Adrenal gland (tissue), 12 donors: ENCODE results near the gene KCNK5. TPM values are rescaled to one million over a fixed set of nuclear protein-coding genes. Genes with fewer than 3 reads are reported as not detected.

Experiments used
- DNase-seq, 7 donors: peaks; one replicate each; pipeline ENCODE4 v3.0.0-alpha.2; 2019 to 2020
- H3K27ac ChIP-seq, 5 donors: fragments of 200-600 bp; sonication (generic) in 4 of 5; 1 replicate in 3 of 5; 2 replicates in 2 of 5; pipeline versions ENCODE4 v1.5.1 to v1.8.0; 2016 to 2020; ENCODE audit warnings: mild to moderate bottlenecking in 1 of 5
- H3K27me3 ChIP-seq: fragments of 200-600 bp; 2 replicates; pipeline ENCODE4 v1.8.0; 2021
- H3K36me3 ChIP-seq, 2 donors: fragments of 200-600 bp; replicated peaks in 1 of 2; 1 replicate in 1 of 2; 2 replicates in 1 of 2; pipeline versions ENCODE4 v1.5.1 to v1.8.0; 2018 to 2022
- H3K4me1 ChIP-seq, 2 donors: fragments of 200-600 bp; replicated peaks in 1 of 2; 1 replicate in 1 of 2; 2 replicates in 1 of 2; pipeline versions ENCODE4 v1.5.1 to v1.8.0; 2018 to 2021
- H3K4me3 ChIP-seq, 4 donors: fragments of 200-600 bp; sonication (generic) in 3 of 4; one replicate each; pipeline ENCODE4 v1.5.1; 2016 to 2018
- H3K9me3 ChIP-seq, 3 donors: fragments of 200-600 bp; sonication (generic) in 1 of 3; replicated peaks in 1 of 3; 1 replicate in 2 of 3; 2 replicates in 1 of 3; pipeline versions ENCODE4 v1.5.1 to v1.8.0; 2016 to 2021
- CTCF ChIP-seq, 6 experiments: fragments of 450-650 bp in 4 of 6; fragments of 200-600 bp in 2 of 6; sonication (generic) in 1 of 6; IDR thresholded peaks; 1 replicate in 5 of 6; 2 replicates in 1 of 6; pipeline versions ENCODE4 v1.5.1 to v1.8.0; 2016 to 2021; ENCODE audit warnings: antibody characterized with exemption in 6 of 6, mild to moderate bottlenecking in 2 of 6, moderate library complexity in 1 of 6
- POLR2A ChIP-seq, 2 donors: fragments of 450-650 bp; IDR thresholded peaks; one replicate each; pipeline ENCODE4 v1.6.1; 2017; ENCODE audit warnings: antibody characterized with exemption in 2 of 2, mild to moderate bottlenecking in 2 of 2, moderate library complexity in 1 of 2
- WGBS, 4 donors: extraction: QIAGEN DNeasy Blood & Tissue Kit in 2 of 4; methylation state at CpG; one replicate each; pipeline versions ENCODE4 v1.1.5 to v1.1.7; 2013 to 2017; 5-methylcytosine and 5-hydroxymethylcytosine counted together
- intact Hi-C, 2 donors: fragments of 100-400 bp; cut with DNase I; formaldehyde crosslinking; loops; one replicate each; pipeline versions ENCODE4 v1.14.1 to v1.15.0; 2022 to 2023
- polyA plus RNA-seq, 3 donors: library from polyadenylated mRNA; stranded (reverse); fragments of 200-250 nt in 2 of 3; fragments of 350-450 nt in 1 of 3; fragmentation: Illumina TruSeq in 1 of 3; extraction: RNeasy Lipid Tissue Mini Kit (QIAGEN cat#74804) in 1 of 3; gene quantifications; one replicate each; pipeline ENCODE4 v1.2.3, GENCODE V29; 2013 to 2014
- total RNA-seq, 9 donors: library from RNA; depleted of rRNA in 4 of 9; stranded (reverse); fragments of >200 nt in 4 of 9; fragments of 120-200 nt in 1 of 9; fragmentation: NEBNext Ultra II Directional in 1 of 9; extraction: Animal tissue kit (Norgen Biotek cat#: 25700) in 1 of 9; gene quantifications; one replicate each; pipeline versions ENCODE4 v1.1.0 to v1.2.4, GENCODE V29; 2013 to 2023
- donor health status: healthy with polysubstance abuse.
- donor health status: Bipolar disorder and iron deficiency.
- donor health status: DM: yes; HTN: yes; CAD: no.
- donor health status: DM: no; HTN: no; CAD: no.
- donor health status: DM: no; HTN: no; CAD: no.
- donor health status: DM: yes; HTN: yes; CAD: no.

KCNK5 gene
- total and polyA plus RNA-seq, 12 donors = 0.26 to 57.1 (median 1.0) TPM

DNA sequence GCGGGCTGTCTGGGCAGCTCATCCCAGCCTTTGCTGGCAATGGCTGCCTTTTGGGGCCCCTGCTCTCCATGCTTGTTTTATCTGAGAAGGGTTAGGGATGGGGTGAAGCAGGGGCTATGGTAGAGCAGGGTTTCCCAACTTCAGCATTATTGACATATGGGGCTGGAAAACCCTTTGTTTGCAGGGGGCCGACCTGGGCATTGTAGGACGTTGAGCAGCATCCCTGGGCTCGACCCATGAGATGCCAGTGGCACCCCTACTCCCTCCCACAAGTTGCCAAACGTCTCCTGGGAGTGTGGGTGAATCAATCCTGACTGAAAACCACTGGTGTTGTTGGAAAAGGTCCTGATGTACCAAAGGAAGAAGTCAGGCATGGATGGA, 56.9 kb downstream of the KCNK5 start:
- intact Hi-C loops = no loop called here
- no peak overlapping the region for H3K27ac ChIP-seq
- TF ChIP-seq POLR2A (IDR thresholded peaks at IDR 0.05) (no peak), CTCF (IDR thresholded peaks at IDR 0.05) (no peak)
- H3K27me3 ChIP-seq = no peaks in the 10 kb centered on the region
- no peaks in the 10 kb centered on the region for H3K36me3 ChIP-seq
- no peaks in the 10 kb centered on the region for H3K4me1 ChIP-seq
- H3K9me3 ChIP-seq = no peaks in the 10 kb centered on the region
- DNase-seq = no peak
- H3K4me3 ChIP-seq = no peak overlapping the region
- WGBS, 4 donors = 62 to 100% (median 69%) methylated on average over 1 to 5 of the region's 5 CpGs

GRCh38 chr6:39171489-39172376, 57.5 kb downstream of the KCNK5 start:
- no peaks in the 10 kb centered on the region for H3K9me3 ChIP-seq
- 74 to 90% (median 81%) methylated on average over 4 of the region's 4 CpGs for WGBS, 4 donors
- no peaks in the 10 kb centered on the region for H3K36me3 ChIP-seq
- intact Hi-C loops = no loop called here
- no peak for DNase-seq
- no peaks in the 10 kb centered on the region for H3K4me1 ChIP-seq
- H3K27ac ChIP-seq = no peak overlapping the region
- no peaks in the 10 kb centered on the region for H3K27me3 ChIP-seq
- no peak overlapping the region for H3K4me3 ChIP-seq
- TF ChIP-seq POLR2A (IDR thresholded peaks at IDR 0.05) (no peak), CTCF (IDR thresholded peaks at IDR 0.05) (no peak)

- no peak for DNase-seq
- H3K27ac ChIP-seq = no peak overlapping the region
- no peaks in the 10 kb centered on the region for H3K27me3 ChIP-seq
- TF ChIP-seq CTCF (IDR thresholded peaks at IDR 0.05) (no peak), POLR2A (IDR thresholded peaks at IDR 0.05) (no peak)
- H3K36me3 ChIP-seq = no peaks in the 10 kb centered on the region
- H3K4me3 ChIP-seq = no peak overlapping the region
- H3K4me1 ChIP-seq = no peaks in the 10 kb centered on the region
- WGBS, 4 donors = 92 to 96% (median 94%) methylated on average over 3 of the region's 3 CpGs
- no peaks in the 10 kb centered on the region for H3K9me3 ChIP-seq
- intact Hi-C loops = no loop called here
These were observed 58.4 kb downstream of the KCNK5 start for GRCh38 chr6:39170860-39171259.

- Histone ChIP-seq H3K27me3 (no peaks in the 10 kb centered on the region), H3K4me1 (no peaks in the 10 kb centered on the region), H3K9me3 (no peaks in the 10 kb centered on the region), H3K27ac (no peak overlapping the region), H3K4me3 (no peak overlapping the region), H3K36me3 (no peaks in the 10 kb centered on the region)
- TF ChIP-seq CTCF (IDR thresholded peaks at IDR 0.05) = no peak
- no peak for TF ChIP-seq POLR2A (IDR thresholded peaks at IDR 0.05)
- intact Hi-C loops = no loop called here
- DNase-seq = no peak
These were observed 58.9 kb downstream of the KCNK5 start for GRCh38 chr6:39170389-39170788.
